Measurements from ENCODE around the gene CBL.

Gene CBL

GRCh38 chr11:119341222-119342022 is 135.3 kb downstream of the CBL start:
- ChIA-PET POLR2A (ENCODE audit: low non-redundant PET) (no interaction called here), CTCF (interaction anchor here (0.8 to 3.5 kb wide), 3 partner anchors 14 to 20 kb away, joined by 3 to 12 read pairs (median 3); no protein-coding TSS in a partner anchor)
- peak overlapping the region; percentile 82 for H3K27ac ChIP-seq
- no peak for DNase-seq (ENCODE audit: low spot score)
- no peak for TF ChIP-seq CTCF (conservative IDR thresholded peaks at IDR 0.05; ENCODE audit: low read depth)

GRCh38 chr11:119342023-119342300 is 135.8 kb downstream of the CBL start:
- no peak for TF ChIP-seq CTCF (conservative IDR thresholded peaks at IDR 0.05; ENCODE audit: low read depth)
- no peak for DNase-seq (ENCODE audit: low spot score)
- POLR2A ChIA-PET (ENCODE audit: low non-redundant PET): no interaction called here
- CTCF ChIA-PET: interaction anchor here (1.0 kb wide), 2 partner anchors 14 to 18 kb away, joined by 3 read pairs; no protein-coding TSS in a partner anchor
- peak overlapping the region; percentile 82; the same call in 1 of the 2 replicates for H3K27ac ChIP-seq

- no peak for TF ChIP-seq CTCF (conservative IDR thresholded peaks at IDR 0.05; ENCODE audit: low read depth)
- H3K27ac ChIP-seq: no peak overlapping the region
- ChIA-PET CTCF (interaction anchor here (0.5 to 5.5 kb wide), 5 partner anchors 13 to 829 kb away, joined by 3 to 26 read pairs (median 3); no protein-coding TSS in a partner anchor), POLR2A (ENCODE audit: low non-redundant PET) (no interaction called here)
- DNase-seq (ENCODE audit: low spot score): no peak
These were observed 136.4 kb downstream of the CBL start for GRCh38 chr11:119342362-119343130.

DNA sequence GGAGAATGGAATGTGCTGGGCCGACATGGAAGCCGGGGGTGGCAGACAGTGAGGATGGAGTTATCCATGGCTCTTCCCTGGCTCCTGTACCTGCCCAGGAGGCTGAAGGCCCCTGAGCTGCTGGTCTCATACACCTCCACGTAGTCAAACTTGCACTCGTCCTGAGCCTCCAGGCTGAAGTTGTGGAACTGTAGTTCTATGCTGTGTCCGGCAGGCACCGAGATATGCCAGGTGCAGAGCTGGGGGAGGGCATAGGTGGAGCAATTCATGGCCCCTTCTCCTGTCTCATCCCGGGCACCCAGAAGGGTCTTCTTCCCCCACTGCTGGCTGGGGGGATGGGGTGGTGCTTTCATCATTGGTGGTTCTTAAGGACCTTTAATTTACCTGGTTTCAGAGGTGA is 137.6 kb downstream of the CBL start:
- ChIA-PET POLR2A (ENCODE audit: low non-redundant PET) (no interaction called here), CTCF (interaction anchor here (0.7 to 5.5 kb wide), 4 partner anchors 13 to 249 kb away, joined by 3 to 26 read pairs (median 4); no protein-coding TSS in a partner anchor)
- no peak overlapping the region for H3K27ac ChIP-seq
- TF ChIP-seq CTCF (conservative IDR thresholded peaks at IDR 0.05; ENCODE audit: low read depth): no peak
- DNase-seq (ENCODE audit: low spot score): no peak

- no peak for DNase-seq (ENCODE audit: low spot score)
- no peak for TF ChIP-seq CTCF (conservative IDR thresholded peaks at IDR 0.05; ENCODE audit: low read depth)
- POLR2A ChIA-PET (ENCODE audit: low non-redundant PET): no interaction called here
- no peak overlapping the region for H3K27ac ChIP-seq
- CTCF ChIA-PET: interaction anchor here (0.7 to 5.5 kb wide), 3 partner anchors 12 to 250 kb away, joined by 3 to 26 read pairs (median 4); no protein-coding TSS in a partner anchor
These were observed 138.3 kb downstream of the CBL start for GRCh38 chr11:119344291-119345010.

GRCh38 chr11:119345685-119346084 is 139.5 kb downstream of the CBL start:
- ChIA-PET CTCF (interaction anchor here (1.1 to 5.5 kb wide), 3 partner anchors 11 to 129 kb away, joined by 3 to 26 read pairs (median 6); no protein-coding TSS in a partner anchor), POLR2A (ENCODE audit: low non-redundant PET) (no interaction called here)
- no peak for DNase-seq (ENCODE audit: low spot score)
- TF ChIP-seq CTCF (conservative IDR thresholded peaks at IDR 0.05; ENCODE audit: low read depth): no peak
- H3K27ac ChIP-seq: no peak overlapping the region
